ENCODE results near the gene TTLL8.
"Not testable (repeated sequence)": the region's sequence is repeated elsewhere in the genome, so short reads cannot be mapped to it uniquely, and the experiment has no call there.

TTLL8 gene

GRCh38 chr22:49999946-50000586 is 58.0 kb downstream of the TTLL8 start:
- DNase-seq, result no peak

GRCh38 chr22:49999063-49999945 is 58.8 kb downstream of the TTLL8 start:
- no peak for DNase-seq

- DNase-seq, result no peak
Observed at GRCh38 chr22:49998718-49999062, 59.4 kb downstream of the TTLL8 start.

DNA sequence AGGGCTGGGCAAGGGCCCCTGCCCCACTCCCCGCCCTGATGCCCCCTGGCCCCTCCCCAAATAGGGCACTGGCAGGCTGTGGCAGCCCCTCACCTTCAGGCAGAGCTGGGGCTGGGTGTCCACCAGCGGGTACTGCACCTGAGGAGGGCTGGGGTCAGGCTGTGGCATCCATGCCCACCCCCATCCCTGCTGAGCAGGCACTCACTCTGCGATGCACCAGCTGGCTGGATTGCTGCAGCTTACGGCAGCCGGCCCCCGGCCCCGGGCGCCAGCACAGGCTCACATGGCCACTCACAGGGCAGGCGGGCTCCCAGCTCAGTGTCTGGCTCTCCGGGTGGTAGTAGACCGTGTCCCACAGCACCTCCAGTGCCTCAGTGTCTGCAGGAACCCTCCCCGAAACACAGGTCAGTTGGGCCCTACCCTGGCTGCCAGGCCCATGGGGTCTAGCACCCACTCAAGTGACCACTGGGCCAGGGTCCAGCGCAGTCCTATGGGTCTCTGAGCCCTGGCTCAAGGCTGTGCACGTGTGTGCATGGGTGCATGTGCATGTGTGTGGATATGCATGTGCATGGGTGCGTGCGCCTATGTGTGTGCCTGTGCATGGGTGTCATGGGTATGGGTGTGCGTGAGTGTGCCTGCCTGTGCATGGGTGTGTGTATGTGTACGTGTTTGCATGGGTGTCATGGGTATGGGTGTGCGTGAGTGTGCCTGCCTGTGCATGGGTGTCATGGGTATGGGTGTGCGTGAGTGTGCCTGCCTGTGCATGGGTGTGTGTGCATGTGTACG is 60.0 kb downstream of the TTLL8 start:
- DNase-seq, result no peak

- no peak for DNase-seq
Observed at GRCh38 chr22:49997251-49997599, 60.9 kb downstream of the TTLL8 start.

GRCh38 chr22:49996518-49997250 is 61.4 kb downstream of the TTLL8 start:
- DNase-seq, result no peak

DNA sequence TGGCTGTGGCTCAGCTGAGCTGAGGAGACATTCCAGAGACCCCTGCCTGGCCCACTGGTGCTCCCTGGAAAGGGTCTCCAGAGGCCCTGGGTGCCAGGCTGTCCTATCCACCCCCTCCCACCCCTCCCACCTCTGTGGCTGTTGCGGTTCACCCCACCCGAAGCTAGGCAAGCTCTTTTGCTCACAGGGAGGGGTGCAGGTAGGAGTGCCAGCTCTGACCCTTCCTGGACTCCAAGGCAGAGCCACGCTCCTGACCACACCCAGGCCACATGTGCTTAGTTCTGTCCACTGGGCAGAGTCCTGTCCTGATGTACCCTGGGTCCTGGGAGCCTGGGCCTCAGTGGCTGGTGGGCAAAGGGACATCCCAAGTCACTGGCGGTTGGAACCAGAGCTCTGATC is 62.0 kb downstream of the TTLL8 start:
- no peak for DNase-seq

GRCh38 chr22:49995361-49996118 is 62.6 kb downstream of the TTLL8 start:
- DNase-seq, result no peak

- DNase-seq, result no peak
Observed at GRCh38 chr22:49995041-49995360, 63.1 kb downstream of the TTLL8 start.

DNA sequence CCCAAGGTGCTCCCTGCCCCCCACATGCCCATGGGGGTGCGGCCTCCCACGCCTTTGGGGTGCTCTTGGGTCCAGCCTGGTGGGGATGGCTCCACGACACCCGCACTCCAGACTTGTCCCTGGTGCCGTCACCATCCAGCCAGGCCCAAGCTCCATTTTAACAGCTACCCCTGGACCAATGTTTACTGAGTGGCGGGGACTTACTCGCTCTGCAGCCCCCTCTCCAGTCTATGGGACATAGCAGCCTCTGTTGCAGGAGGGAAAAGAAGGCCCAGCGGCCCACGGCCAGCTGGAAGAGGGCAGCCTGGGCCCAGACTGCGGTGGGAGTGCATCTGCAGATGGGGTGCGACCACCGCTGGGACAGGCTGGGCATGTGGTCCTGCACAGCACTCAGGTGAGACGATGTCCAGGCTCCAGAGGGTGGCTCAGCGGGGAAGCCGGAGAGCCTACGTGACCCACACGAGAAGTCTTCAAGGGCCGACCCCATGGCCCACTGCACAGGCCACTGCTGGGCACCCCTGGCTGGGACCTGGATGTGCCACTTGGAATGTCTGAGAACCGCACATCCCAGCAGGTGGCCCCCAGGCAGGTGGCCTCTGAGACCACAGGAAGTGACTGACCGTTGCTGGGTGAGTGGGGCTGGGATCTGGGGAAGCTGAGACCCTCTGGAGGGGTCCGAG is 63.6 kb downstream of the TTLL8 start:
- DNase-seq, result no peak

GRCh38 chr22:49993649-49994360 is 64.3 kb downstream of the TTLL8 start:
- no peak for DNase-seq

DNA sequence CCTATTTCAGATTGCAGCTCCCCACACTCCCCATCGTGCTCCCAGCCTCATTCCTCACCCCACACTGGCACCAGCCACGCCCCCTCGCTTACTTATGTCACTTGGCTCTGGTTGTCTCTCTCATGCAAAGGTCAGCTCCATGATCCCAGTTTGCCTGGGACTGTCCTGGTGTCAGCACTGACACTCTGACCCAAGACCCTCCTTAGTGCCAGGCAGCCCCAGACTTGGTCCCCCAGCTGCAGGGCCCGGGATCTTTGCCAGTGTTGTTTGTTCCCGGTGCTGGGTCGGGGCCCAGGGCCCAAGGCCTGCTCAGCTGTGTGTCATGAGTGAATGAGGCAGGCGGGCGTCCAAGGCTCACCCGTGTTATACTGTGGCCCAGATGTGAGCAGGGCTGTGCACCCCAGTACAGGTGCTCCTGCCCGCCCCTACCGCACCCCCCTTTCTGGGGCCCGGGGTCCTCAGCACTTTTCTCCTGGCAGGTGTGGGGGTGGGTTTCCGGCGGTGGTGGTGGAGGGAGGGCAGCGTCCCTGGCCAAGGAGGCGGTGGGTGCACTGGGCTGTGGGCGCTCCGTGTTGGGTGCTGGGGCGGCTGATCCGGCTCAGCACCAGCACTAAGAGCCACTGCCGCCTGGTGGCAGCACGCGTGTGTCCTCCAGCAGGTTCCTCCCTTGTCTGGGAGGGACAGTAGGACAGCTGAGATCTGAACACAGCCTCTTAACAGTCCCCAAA is 65.0 kb downstream of the TTLL8 start:
- no peak for DNase-seq

DNA sequence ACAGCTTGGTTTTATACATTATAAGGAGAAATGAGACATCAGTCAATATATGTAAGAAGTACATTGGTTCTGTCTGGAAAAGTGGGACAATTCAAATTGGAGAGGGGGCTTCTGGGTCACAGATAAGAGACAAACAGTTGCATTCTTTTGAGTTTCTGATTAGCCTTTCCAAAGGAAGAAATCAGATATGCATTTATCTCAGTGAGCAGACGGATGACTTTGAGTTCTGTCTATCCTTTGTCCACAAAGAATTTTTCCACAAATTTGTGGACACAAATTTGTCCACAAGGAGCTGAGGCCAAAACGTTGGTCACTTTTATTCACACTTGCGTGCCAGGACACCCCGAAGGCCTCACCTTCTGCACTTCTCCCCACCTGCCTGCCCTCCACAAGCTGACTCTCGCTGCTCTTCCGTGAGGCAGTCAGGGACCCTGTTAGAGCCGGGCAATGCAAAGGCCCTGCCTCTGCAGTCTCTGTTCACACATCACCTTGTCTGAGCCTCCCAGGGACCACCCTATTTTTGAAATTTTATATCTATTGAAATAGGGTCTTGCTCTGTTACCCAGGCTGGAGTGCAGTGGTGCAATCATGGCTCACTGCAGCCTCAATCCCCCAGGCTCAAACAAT is 66.1 kb downstream of the TTLL8 start:
- DNase-seq, result no peak

- DNase-seq, result no peak
Observed at GRCh38 chr22:49991167-49991566, 66.9 kb downstream of the TTLL8 start.

GRCh38 chr22:49989826-49990225 is 68.3 kb downstream of the TTLL8 start:
- not testable (repeated sequence) for DNase-seq

GRCh38 chr22:49986325-49986724 is 71.8 kb downstream of the TTLL8 start:
- DNase-seq, result no peak

DNA sequence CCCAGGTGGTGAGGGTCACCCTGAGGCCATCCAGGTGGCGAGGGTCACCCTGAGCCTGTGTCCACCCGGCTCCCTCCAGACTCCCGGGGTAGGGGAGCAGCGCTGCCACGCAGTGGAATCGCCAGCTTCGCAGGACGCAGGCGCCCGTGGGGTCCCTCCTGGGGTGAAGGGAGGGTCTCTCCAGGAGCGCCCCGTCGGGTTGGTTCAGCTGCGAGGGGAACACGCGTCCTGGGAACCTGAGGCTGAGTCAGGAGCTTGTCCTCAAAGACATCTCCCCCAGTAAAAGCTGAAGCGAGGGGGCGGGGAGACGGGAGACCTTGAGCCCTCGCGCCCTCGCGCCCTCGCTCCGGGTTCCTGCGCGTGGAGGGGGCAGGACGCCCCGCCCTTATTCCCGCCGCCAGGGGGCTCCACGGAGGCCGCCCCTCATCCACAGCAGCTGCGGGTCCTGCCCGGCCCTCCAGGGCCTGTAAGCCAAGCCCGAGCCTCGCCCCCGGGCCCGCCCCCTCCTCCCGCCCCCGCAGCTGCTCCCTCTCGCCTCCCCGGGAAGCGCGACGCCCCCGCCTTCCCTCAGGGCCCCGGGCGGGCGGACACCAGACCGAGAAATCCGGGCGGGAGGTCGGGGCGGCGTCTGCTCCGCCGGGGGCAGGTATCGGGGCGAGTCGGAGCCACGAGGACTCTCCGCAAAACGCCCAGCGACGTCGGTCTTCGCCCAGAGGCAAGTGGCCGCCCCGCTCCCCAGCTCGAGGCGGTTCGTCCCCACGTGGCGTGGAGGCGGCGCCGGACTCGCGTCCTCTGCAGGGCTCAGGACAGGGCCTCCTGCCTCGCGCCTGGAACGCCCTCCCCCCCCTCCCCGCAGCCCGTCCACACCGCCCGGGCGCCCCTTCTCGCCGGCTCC is 74.7 kb downstream of the TTLL8 start:
- no peak for DNase-seq

- not testable (repeated sequence) for DNase-seq
Observed at GRCh38 chr22:49981799-49982198, 76.3 kb downstream of the TTLL8 start.
